Loucy (cell line): Measurements from ENCODE around the gene ODF2L.

Experiments
- H2AFZ ChIP-seq: fragments of 200-600 bp; sonication (generic); 2 replicates; pipeline ENCODE4 v1.6.0; 2016; ENCODE audit warnings: antibody characterized with exemption, mild to moderate bottlenecking, low read length, moderate library complexity
- H3F3A ChIP-seq: fragments of 200-600 bp; 2 replicates; pipeline ENCODE4 v1.6.0; 2016; ENCODE audit warnings: antibody characterized with exemption, low read depth, mild to moderate bottlenecking
- H3K27me3 ChIP-seq: fragments of 200-600 bp; sonication (generic); 2 replicates; pipeline ENCODE4 v1.6.1; 2014; ENCODE audit warnings: low read length, mild to moderate bottlenecking; ENCODE audit not compliant: insufficient read depth, poor library complexity, severe bottlenecking
- H3K36me3 ChIP-seq: fragments of 200-600 bp; sonication (generic); 2 replicates; pipeline ENCODE4 v1.6.1; 2016; ENCODE audit warnings: low read length; ENCODE audit not compliant: insufficient read depth
- H3K4me1 ChIP-seq: fragments of 200-600 bp; sonication (generic); 2 replicates; pipeline ENCODE4 v1.5.1; 2014; ENCODE audit warnings: low read length, mild to moderate bottlenecking; ENCODE audit not compliant: insufficient read depth, poor library complexity, severe bottlenecking
- H3K4me2 ChIP-seq: fragments of 200-600 bp; sonication (generic); 2 replicates; pipeline ENCODE4 v1.6.0; 2014; ENCODE audit warnings: antibody characterized with exemption, low read length, low read depth, mild to moderate bottlenecking; ENCODE audit not compliant: poor library complexity, severe bottlenecking
- H3K4me3 ChIP-seq: fragments of 200-600 bp; sonication (generic); 2 replicates; pipeline ENCODE4 v1.5.1; 2014; ENCODE audit warnings: low read length, mild to moderate bottlenecking, mixed read lengths; ENCODE audit not compliant: poor library complexity, severe bottlenecking
- H3K79me2 ChIP-seq: fragments of 200-600 bp; sonication (generic); 2 replicates; pipeline ENCODE4 v1.6.1; 2014; ENCODE audit warnings: low read length; ENCODE audit not compliant: insufficient read depth
- H3K9ac ChIP-seq: fragments of 200-600 bp; sonication (generic); 2 replicates; pipeline ENCODE4 v1.6.0; 2014; ENCODE audit warnings: mild to moderate bottlenecking, low read depth, low read length, moderate library complexity; ENCODE audit not compliant: poor library complexity, severe bottlenecking
- H3K9me2 ChIP-seq: fragments of 200-600 bp; sonication (generic); replicated peaks from 2 replicates; pipeline ENCODE4 v1.6.1; 2016; ENCODE audit warnings: low read depth, low read length, mixed read lengths
- H3K9me3 ChIP-seq: fragments of 200-600 bp; sonication (generic); 2 replicates; pipeline ENCODE4 v1.6.1; 2014; ENCODE audit warnings: mild to moderate bottlenecking, antibody characterized with exemption, low read length, low read depth; ENCODE audit not compliant: insufficient read depth
- H4K20me1 ChIP-seq: fragments of 200-600 bp; sonication (generic); 2 replicates; pipeline ENCODE4 v1.6.0; 2014; ENCODE audit warnings: antibody characterized with exemption, low read length, mild to moderate bottlenecking; ENCODE audit not compliant: insufficient read depth, poor library complexity, severe bottlenecking
- CTCF ChIP-seq: fragments of 200-600 bp; sonication (generic); conservative IDR thresholded peaks from 2 replicates; pipeline ENCODE4 v1.5.1; 2014; ENCODE audit warnings: mild to moderate bottlenecking, antibody characterized with exemption, low read length
- EZH2phosphoT487 ChIP-seq: fragments of 200-600 bp; IDR thresholded peaks from 2 replicates; pipeline ENCODE4 v1.6.1; 2018; ENCODE audit warnings: antibody characterized with exemption, mild to moderate bottlenecking, moderate library complexity, borderline replicate concordance

The ODF2L gene

GRCh38 chr1:86394416-86394815 lies 1.7 kb downstream of the ODF2L start:
- Histone ChIP-seq H4K20me1 (no peaks in the 10 kb centered on the region), H3K79me2 (peaks cover 23% of the 10 kb centered on the region), H3K27me3 (no peaks in the 10 kb centered on the region), H3K36me3 (no peaks in the 10 kb centered on the region), H3K4me3 (peak overlapping the region; percentile 12), H3K9ac (no peak overlapping the region), H3K9me2 (no peaks in the 10 kb centered on the region), H3F3A (no peaks in the 10 kb centered on the region), H3K4me2 (peak overlapping the region; percentile 79), H3K4me1 (peaks cover 28% of the 10 kb centered on the region), H2AFZ (no peak overlapping the region), H3K9me3 (no peaks in the 10 kb centered on the region)
- no peak for TF ChIP-seq EZH2phosphoT487
- TF ChIP-seq CTCF, result no peak

GRCh38 chr1:86389307-86389706 lies 6.8 kb downstream of the ODF2L start:
- TF ChIP-seq EZH2phosphoT487, result no peak
- no peak for TF ChIP-seq CTCF
- no peaks in the 10 kb centered on the region for H3K36me3 ChIP-seq
- peak overlapping the region; percentile 46 for H3K4me3 ChIP-seq
- H3K9me2 ChIP-seq, result no peaks in the 10 kb centered on the region
- peaks cover 24% of the 10 kb centered on the region for H3K4me1 ChIP-seq
- peak overlapping the region; percentile 36 for H3K9ac ChIP-seq
- H3K27me3 ChIP-seq, result no peaks in the 10 kb centered on the region
- H3K4me2 ChIP-seq, result peak overlapping the region; percentile 49
- no peaks in the 10 kb centered on the region for H3F3A ChIP-seq
- H3K9me3 ChIP-seq, result no peaks in the 10 kb centered on the region
- no peak overlapping the region for H2AFZ ChIP-seq
- H3K79me2 ChIP-seq, result peaks cover 25% of the 10 kb centered on the region
- no peaks in the 10 kb centered on the region for H4K20me1 ChIP-seq

- H3K9ac ChIP-seq, result peak overlapping the region; percentile 36
- H3K79me2 ChIP-seq, result peaks cover 22% of the 10 kb centered on the region
- no peaks in the 10 kb centered on the region for H3K9me2 ChIP-seq
- peak overlapping the region; percentile 49 for H3K4me2 ChIP-seq
- H3K27me3 ChIP-seq, result no peaks in the 10 kb centered on the region
- no peaks in the 10 kb centered on the region for H3K9me3 ChIP-seq
- no peaks in the 10 kb centered on the region for H4K20me1 ChIP-seq
- TF ChIP-seq EZH2phosphoT487 (no peak), CTCF (no peak)
- no peaks in the 10 kb centered on the region for H3F3A ChIP-seq
- peaks cover 24% of the 10 kb centered on the region for H3K4me1 ChIP-seq
- no peaks in the 10 kb centered on the region for H3K36me3 ChIP-seq
- H2AFZ ChIP-seq, result no peak overlapping the region
- no peak overlapping the region for H3K4me3 ChIP-seq
Measured at GRCh38 chr1:86388777-86389176, 7.3 kb downstream of the ODF2L start.
